Measurements from ENCODE around the gene KRTAP10-11. TPM values are rescaled to one million over a fixed set of nuclear protein-coding genes. Genes with fewer than 3 reads are reported as not detected.

The KRTAP10-11 gene
- total RNA-seq, 1 experiment from 2014 or later, result not detected

GRCh38 chr21:44623575-44623974, 22.6 kb upstream of the KRTAP10-11 start:
- no peak overlapping the region for H3K27ac Mint-ChIP-seq (ENCODE audit: unreplicated experiment)
- no peak overlapping the region for H3K4me3 Mint-ChIP-seq (ENCODE audit: unreplicated experiment)
- CTCF ChIA-PET, result no interaction called here
- Histone ChIP-seq H3K27me3 (replicated peaks; ENCODE audit: control insufficient read depth, insufficient read depth, low read length) (no peaks in the 10 kb centered on the region), H3K36me3 (ENCODE audit: control insufficient read depth, insufficient read depth, low read length) (no peaks in the 10 kb centered on the region), H3K9me3 (peaks cover 24% of the 10 kb centered on the region), H3K4me1 (no peaks in the 10 kb centered on the region), H3K4me3 (ENCODE audit: low read depth, low read length) (no peak overlapping the region)
- POLR2A ChIA-PET, result no interaction called here
- peaks cover 54% of the 10 kb centered on the region for H3K9me3 Mint-ChIP-seq (ENCODE audit: unreplicated experiment)
- DNase-seq, result no peak
- H3K36me3 Mint-ChIP-seq (ENCODE audit: insufficient read depth, unreplicated experiment), result no peaks in the 10 kb centered on the region
- no TSS peak for BruUV-seq (replicated peaks)
- no peaks in the 10 kb centered on the region for H3K4me1 Mint-ChIP-seq (ENCODE audit: low read depth, unreplicated experiment)
- H3K27me3 Mint-ChIP-seq (ENCODE audit: insufficient read depth, unreplicated experiment), result no peaks in the 10 kb centered on the region
- intact Hi-C loops (cut with micrococcal nuclease; ENCODE audit: unreplicated experiment), result no loop called here
- TF ChIP-seq, protein P1, sequence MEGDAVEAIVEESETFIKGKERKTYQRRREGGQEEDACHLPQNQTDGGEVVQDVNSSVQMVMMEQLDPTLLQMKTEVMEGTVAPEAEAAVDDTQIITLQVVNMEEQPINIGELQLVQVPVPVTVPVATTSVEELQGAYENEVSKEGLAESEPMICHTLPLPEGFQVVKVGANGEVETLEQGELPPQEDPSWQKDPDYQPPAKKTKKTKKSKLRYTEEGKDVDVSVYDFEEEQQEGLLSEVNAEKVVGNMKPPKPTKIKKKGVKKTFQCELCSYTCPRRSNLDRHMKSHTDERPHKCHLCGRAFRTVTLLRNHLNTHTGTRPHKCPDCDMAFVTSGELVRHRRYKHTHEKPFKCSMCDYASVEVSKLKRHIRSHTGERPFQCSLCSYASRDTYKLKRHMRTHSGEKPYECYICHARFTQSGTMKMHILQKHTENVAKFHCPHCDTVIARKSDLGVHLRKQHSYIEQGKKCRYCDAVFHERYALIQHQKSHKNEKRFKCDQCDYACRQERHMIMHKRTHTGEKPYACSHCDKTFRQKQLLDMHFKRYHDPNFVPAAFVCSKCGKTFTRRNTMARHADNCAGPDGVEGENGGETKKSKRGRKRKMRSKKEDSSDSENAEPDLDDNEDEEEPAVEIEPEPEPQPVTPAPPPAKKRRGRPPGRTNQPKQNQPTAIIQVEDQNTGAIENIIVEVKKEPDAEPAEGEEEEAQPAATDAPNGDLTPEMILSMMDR (IDR thresholded peaks at IDR 0.05; ENCODE audit: insufficient read depth in 1 of 2, low read depth in 1 of 2, low read length in 1 of 2, severe bottlenecking in 1 of 2, unreplicated experiment in 1 of 2), result no peak

GRCh38 chr21:44625756-44626155, 20.5 kb upstream of the KRTAP10-11 start:
- DNase-seq, result no peak
- peaks cover 14% of the 10 kb centered on the region for H3K9me3 ChIP-seq
- no peaks in the 10 kb centered on the region for H3K36me3 ChIP-seq (ENCODE audit: control insufficient read depth, insufficient read depth, low read length)
- H3K27me3 ChIP-seq (replicated peaks; ENCODE audit: control insufficient read depth, insufficient read depth, low read length), result no peaks in the 10 kb centered on the region
- Mint-ChIP-seq H3K27ac (ENCODE audit: unreplicated experiment) (no peak overlapping the region), H3K27me3 (ENCODE audit: insufficient read depth, unreplicated experiment) (no peaks in the 10 kb centered on the region), H3K4me3 (ENCODE audit: unreplicated experiment) (no peak overlapping the region), H3K4me1 (ENCODE audit: low read depth, unreplicated experiment) (no peaks in the 10 kb centered on the region), H3K9me3 (ENCODE audit: unreplicated experiment) (peaks cover 46% of the 10 kb centered on the region), H3K36me3 (ENCODE audit: insufficient read depth, unreplicated experiment) (no peaks in the 10 kb centered on the region)
- ChIA-PET POLR2A (no interaction called here), CTCF (no interaction called here)
- TF ChIP-seq, protein P1 (IDR thresholded peaks at IDR 0.05; ENCODE audit: insufficient read depth in 1 of 2, low read depth in 1 of 2, low read length in 1 of 2, severe bottlenecking in 1 of 2, unreplicated experiment in 1 of 2), result no peak
- no peak overlapping the region for H3K4me3 ChIP-seq (ENCODE audit: low read depth, low read length)
- no peaks in the 10 kb centered on the region for H3K4me1 ChIP-seq
- intact Hi-C loops (cut with micrococcal nuclease; ENCODE audit: unreplicated experiment), result no loop called here
- BruUV-seq (replicated peaks), result no TSS peak

- peaks cover 48% of the 10 kb centered on the region for H3K9me3 Mint-ChIP-seq (ENCODE audit: unreplicated experiment)
- no peaks in the 10 kb centered on the region for H3K36me3 Mint-ChIP-seq (ENCODE audit: insufficient read depth, unreplicated experiment)
- Histone ChIP-seq H3K4me1 (no peaks in the 10 kb centered on the region), H3K27me3 (replicated peaks; ENCODE audit: control insufficient read depth, insufficient read depth, low read length) (no peaks in the 10 kb centered on the region), H3K9me3 (peaks cover 12% of the 10 kb centered on the region; the same call in 1 of the 2 replicates), H3K4me3 (ENCODE audit: low read depth, low read length) (no peak overlapping the region), H3K36me3 (ENCODE audit: control insufficient read depth, insufficient read depth, low read length) (no peaks in the 10 kb centered on the region)
- H3K27me3 Mint-ChIP-seq (ENCODE audit: insufficient read depth, unreplicated experiment), result no peaks in the 10 kb centered on the region
- TF ChIP-seq, protein P1 (IDR thresholded peaks at IDR 0.05; ENCODE audit: insufficient read depth in 1 of 2, low read depth in 1 of 2, low read length in 1 of 2, severe bottlenecking in 1 of 2, unreplicated experiment in 1 of 2), result no peak
- CTCF ChIA-PET, result no interaction called here
- no peak overlapping the region for H3K27ac Mint-ChIP-seq (ENCODE audit: unreplicated experiment)
- H3K4me3 Mint-ChIP-seq (ENCODE audit: unreplicated experiment), result no peak overlapping the region
- no peaks in the 10 kb centered on the region for H3K4me1 Mint-ChIP-seq (ENCODE audit: low read depth, unreplicated experiment)
- DNase-seq, result no peak
- intact Hi-C loops (cut with micrococcal nuclease; ENCODE audit: unreplicated experiment), result no loop called here
- POLR2A ChIA-PET, result no interaction called here
- no TSS peak for BruUV-seq (replicated peaks)
These were observed 20.0 kb upstream of the KRTAP10-11 start for GRCh38 chr21:44626262-44626661.

All from Caco-2 (cell line).